ENCODE measurements around the gene HOXD12.

- no peak for TF ChIP-seq POLR2AphosphoS5 (IDR thresholded peaks at IDR 0.05)
- TF ChIP-seq, protein P1, sequence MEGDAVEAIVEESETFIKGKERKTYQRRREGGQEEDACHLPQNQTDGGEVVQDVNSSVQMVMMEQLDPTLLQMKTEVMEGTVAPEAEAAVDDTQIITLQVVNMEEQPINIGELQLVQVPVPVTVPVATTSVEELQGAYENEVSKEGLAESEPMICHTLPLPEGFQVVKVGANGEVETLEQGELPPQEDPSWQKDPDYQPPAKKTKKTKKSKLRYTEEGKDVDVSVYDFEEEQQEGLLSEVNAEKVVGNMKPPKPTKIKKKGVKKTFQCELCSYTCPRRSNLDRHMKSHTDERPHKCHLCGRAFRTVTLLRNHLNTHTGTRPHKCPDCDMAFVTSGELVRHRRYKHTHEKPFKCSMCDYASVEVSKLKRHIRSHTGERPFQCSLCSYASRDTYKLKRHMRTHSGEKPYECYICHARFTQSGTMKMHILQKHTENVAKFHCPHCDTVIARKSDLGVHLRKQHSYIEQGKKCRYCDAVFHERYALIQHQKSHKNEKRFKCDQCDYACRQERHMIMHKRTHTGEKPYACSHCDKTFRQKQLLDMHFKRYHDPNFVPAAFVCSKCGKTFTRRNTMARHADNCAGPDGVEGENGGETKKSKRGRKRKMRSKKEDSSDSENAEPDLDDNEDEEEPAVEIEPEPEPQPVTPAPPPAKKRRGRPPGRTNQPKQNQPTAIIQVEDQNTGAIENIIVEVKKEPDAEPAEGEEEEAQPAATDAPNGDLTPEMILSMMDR (IDR thresholded peaks at IDR 0.05; ENCODE audit: poor library complexity, severe bottlenecking): no peak
These were observed 8.0 kb upstream of the HOXD12 start for GRCh38 chr2:176091329-176092258.

All from neural cell (in vitro differentiated cells).